Activated CD8-positive, alpha-beta memory T cell treated with anti-CD3 and anti-CD28 coated beads for 48 hours (primary cell): ENCODE measurements around the gene USF2.

ENCODE experiments used
- DNase-seq, 3 experiments: peaks; one replicate each; pipeline ENCODE4 v3.0.0-alpha.2; 2020; ENCODE audit warnings: low read depth in 2 of 3, low spot score in 2 of 3

USF2 gene

GRCh38 chr19:35241417-35241816, 27.3 kb upstream of the USF2 start:
- DNase-seq: no peak

GRCh38 chr19:35246466-35247092, 22.2 kb upstream of the USF2 start:
- no peak for DNase-seq

DNA sequence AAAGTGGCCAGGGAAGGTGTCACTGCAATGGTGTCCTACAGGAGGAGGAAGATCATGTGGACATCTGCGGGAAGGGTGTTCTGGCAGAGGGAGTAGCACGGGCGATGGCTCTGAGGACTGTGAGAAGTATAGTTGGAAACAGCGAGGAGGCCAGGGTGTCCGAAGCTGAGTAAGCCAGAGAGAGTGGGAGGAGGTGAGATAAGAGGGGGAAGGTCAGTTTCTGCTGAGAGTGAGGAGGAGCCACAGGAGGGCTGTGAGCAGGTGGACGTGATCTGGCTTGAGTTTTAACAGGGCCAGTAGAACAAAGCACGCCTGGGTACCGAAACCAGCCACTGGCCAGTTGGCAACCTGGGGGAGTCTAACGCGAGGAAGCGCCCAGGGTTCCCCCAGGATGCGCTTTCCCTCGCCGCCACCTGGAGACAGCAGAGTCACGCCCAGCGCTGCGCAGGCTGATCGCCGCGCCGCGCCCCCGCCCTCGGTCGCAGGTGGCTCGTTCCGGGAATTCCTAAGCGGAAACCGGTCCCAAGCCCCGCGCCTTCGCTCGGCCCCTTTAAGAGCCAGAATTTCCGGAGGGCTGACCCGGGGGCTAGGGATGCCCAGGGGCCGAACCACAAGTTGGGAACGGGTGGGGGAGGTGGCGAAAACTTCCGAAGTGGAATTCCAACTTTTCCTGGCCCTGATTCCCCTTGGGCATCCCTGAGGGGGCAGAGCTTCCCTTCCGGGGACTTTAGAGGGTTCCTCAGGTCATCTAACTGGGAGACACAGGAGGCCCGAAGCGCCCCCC, 21.0 kb upstream of the USF2 start:
- DNase-seq: peak in 1 of 3 experiments; percentile 20

- peak in 2 of 3 experiments; percentile 40 to 45 for DNase-seq
Observed at GRCh38 chr19:35248310-35249145, 20.2 kb upstream of the USF2 start, which contains the start of gene LSR. Gene LSR, plus strand, starts transcription at chr19:35249002. Its CDS starts 21 bp downstream, at chr19:35249023.

- no peak for DNase-seq
Observed at GRCh38 chr19:35249146-35249847, 19.5 kb upstream of the USF2 start.

- no peak for DNase-seq
Observed at GRCh38 chr19:35249848-35250711, 18.7 kb upstream of the USF2 start.

DNA sequence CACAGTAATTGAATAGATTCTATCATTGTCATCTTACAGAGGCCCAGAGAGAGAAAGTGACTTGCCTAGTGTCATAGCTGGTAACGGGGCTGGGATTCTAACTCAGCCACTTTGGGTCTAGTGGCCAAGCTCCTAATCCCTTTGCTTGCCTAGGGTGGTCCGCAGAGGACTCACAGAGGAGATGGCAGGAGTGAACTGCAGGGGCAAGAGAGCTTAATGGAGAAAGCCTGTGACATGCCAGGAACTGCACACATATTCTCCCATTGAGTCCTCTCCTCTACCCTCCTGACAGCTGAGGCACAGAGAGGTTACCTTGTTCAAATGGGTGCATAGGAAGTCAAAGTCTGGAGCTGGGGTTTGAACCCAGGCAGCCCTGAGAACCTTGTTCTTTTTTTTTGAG, 17.3 kb upstream of the USF2 start:
- no peak for DNase-seq

GRCh38 chr19:35253316-35254286, 15.2 kb upstream of the USF2 start:
- DNase-seq: no peak

DNA sequence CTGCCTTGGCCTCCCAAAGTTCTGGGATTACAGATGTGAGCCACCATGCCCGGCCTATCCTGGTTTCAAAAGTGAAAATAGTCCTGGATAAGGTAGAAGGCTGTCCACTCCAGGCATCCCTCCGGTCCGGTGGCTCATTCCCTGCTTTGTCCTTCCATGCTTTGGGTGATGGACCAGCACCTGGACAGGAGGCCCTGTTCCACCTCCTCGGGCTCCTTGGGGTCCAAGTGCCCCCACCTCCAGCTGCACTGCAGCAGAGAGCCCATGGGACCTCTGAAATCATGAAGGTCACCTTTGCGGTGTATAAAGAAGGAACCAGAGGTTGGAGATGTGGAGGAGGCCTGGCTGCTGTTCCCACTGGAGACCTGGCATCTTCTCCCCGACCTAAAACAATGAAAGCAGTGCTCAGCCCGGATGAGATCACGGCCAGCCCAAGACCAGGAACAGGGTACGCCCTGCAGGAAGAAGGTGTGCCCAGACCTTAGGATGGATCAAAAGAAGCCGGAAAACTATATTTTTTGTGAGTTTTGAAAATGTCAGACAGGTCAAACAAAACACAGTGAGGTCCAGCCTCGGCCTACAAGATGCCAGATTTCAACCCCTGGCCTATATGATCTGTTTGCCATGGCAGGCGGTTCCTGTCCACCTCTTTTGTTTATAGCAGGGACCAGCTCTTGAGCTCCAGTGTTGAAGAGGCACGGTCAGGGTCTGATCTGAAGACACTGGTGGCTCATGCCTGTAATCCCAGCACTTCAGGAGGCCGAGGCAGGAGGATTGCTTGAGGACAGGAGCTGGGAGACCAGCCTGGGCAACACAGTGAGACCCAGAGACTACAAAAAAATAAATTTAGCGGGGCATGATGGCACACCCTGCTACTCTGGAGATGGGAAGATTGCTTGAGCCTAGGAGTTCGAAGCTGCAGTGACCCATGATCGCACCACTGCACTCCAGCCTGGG, 14.1 kb upstream of the USF2 start:
- DNase-seq: no peak

DNA sequence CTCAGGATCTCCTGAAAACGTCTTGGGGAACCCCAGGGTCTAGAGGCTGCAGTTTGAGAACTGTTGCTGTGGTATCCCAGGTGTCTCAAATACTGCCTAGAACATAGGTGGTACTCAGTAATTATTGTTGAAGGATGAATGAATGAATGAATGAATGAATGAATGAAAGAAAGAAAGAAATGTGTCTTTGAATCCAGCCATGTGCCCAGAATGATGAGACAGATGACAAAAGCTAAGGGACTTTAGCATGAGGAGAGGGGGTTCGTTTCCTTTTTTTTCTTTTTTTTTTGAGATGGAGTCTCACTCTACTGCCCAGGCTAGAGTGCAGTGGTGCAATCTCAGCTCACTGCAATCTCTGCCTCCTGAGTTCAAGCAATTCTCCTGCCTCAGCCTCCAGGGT, 12.2 kb upstream of the USF2 start:
- DNase-seq: no peak

- no peak for DNase-seq
Observed at GRCh38 chr19:35257113-35257461, 11.7 kb upstream of the USF2 start.

- DNase-seq: no peak
Observed at GRCh38 chr19:35260694-35261304, 8.0 kb upstream of the USF2 start.

DNA sequence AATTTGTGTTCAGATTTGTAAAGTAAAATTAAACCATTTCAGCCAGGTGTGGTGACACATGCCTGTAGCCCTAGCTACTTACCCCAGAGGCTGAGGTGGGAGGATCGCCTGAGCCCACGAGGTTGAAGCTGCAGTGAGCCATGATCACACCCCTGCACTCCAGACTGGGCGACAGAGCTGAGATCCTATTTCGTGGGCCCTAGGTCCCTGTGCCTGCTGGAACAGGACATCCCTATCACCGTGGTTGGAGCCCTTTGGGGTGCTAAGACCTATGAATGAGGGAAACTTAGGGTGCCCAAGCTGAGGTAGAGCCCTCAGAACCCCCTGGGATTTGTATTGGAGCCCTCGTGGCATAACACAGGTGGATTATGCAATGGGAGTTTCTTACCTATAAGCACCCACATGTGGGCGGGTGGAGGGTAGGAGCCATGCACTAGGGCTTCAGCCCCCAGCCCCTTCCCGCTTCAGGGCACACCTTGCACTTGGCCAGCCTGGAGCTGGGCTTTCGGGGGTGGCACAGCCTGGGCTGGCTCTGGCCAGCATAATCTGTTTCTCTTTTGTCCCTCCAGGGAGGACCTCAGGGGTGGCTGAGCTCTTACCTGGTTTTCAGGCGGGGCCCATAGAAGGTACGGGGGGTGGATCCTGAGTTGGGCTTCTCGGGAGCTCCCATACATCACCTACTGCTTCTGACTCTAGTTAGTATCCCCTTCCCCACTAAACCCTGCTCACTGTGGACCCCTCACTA, 7.2 kb upstream of the USF2 start:
- no peak for DNase-seq

- DNase-seq: no peak
Observed at GRCh38 chr19:35262101-35262761, 6.5 kb upstream of the USF2 start.

GRCh38 chr19:35264268-35265125, 4.3 kb upstream of the USF2 start:
- DNase-seq: no peak
